ENCODE data around the gene ADORA1. TPM values are rescaled to one million over a fixed set of nuclear protein-coding genes. Genes with fewer than 3 reads are reported as not detected.
A peak's percentile ranks its signal among the peaks of the same experiment; 100 is the strongest.

The ADORA1 gene
- total and polyA plus RNA-seq, 4 donors, result 0.71 to 2.5 TPM; not detected in 2

GRCh38 chr1:203114202-203114601 is 13.3 kb upstream of the ADORA1 start:
- Histone ChIP-seq H3K27me3 (ENCODE audit: control insufficient read depth in 1 of 2, insufficient read depth in 2 of 2, low read length in 1 of 2) (peaks cover 0 to 3% of the 10 kb centered on the region in 2 donors), H3K4me1 (ENCODE audit: control insufficient read depth in 1 of 2, insufficient read depth in 2 of 2, low read length in 2 of 2) (no peaks in the 10 kb centered on the region), H3K9me3 (ENCODE audit: control insufficient read depth, low read length) (no peaks in the 10 kb centered on the region), H3K27ac (ENCODE audit: low read depth in 1 of 2, low read length in 2 of 2) (no peak overlapping the region), H3K36me3 (ENCODE audit: control insufficient read depth in 1 of 2, insufficient read depth in 2 of 2, low read length in 1 of 2) (no peaks in the 10 kb centered on the region), H3K4me3 (ENCODE audit: low read length in 2 of 2) (no peak overlapping the region)
- DNase-seq (no peak), ATAC-seq (ENCODE audit: low FRiP score) (no peak)
- WGBS, 2 donors, result 67 to 68% methylated on average over 7 of the region's 7 CpGs
- intact Hi-C loops (cut with DNase I), result no loop called here

- Histone ChIP-seq H3K36me3 (ENCODE audit: control insufficient read depth in 1 of 2, insufficient read depth in 2 of 2, low read length in 1 of 2) (no peaks in the 10 kb centered on the region), H3K9me3 (ENCODE audit: control insufficient read depth, low read length) (no peaks in the 10 kb centered on the region), H3K4me3 (ENCODE audit: low read length in 2 of 2) (no peak overlapping the region), H3K27me3 (ENCODE audit: control insufficient read depth in 1 of 2, insufficient read depth in 2 of 2, low read length in 1 of 2) (peaks cover 0 to 3% of the 10 kb centered on the region in 2 donors), H3K27ac (ENCODE audit: low read depth in 1 of 2, low read length in 2 of 2) (no peak overlapping the region), H3K4me1 (ENCODE audit: control insufficient read depth in 1 of 2, insufficient read depth in 2 of 2, low read length in 2 of 2) (no peaks in the 10 kb centered on the region)
- WGBS, 2 donors, result 53 to 56% methylated on average over 10 of the region's 10 CpGs
- DNase-seq (no peak), ATAC-seq (ENCODE audit: low FRiP score) (no peak)
- intact Hi-C loops (cut with DNase I), result loop anchor here in 1 of 2 donors (5.0 kb wide), 1 partner anchor 101 kb away; no protein-coding TSS in a partner anchor
Observed at GRCh38 chr1:203116091-203116820, 11.3 kb upstream of the ADORA1 start.

DNA sequence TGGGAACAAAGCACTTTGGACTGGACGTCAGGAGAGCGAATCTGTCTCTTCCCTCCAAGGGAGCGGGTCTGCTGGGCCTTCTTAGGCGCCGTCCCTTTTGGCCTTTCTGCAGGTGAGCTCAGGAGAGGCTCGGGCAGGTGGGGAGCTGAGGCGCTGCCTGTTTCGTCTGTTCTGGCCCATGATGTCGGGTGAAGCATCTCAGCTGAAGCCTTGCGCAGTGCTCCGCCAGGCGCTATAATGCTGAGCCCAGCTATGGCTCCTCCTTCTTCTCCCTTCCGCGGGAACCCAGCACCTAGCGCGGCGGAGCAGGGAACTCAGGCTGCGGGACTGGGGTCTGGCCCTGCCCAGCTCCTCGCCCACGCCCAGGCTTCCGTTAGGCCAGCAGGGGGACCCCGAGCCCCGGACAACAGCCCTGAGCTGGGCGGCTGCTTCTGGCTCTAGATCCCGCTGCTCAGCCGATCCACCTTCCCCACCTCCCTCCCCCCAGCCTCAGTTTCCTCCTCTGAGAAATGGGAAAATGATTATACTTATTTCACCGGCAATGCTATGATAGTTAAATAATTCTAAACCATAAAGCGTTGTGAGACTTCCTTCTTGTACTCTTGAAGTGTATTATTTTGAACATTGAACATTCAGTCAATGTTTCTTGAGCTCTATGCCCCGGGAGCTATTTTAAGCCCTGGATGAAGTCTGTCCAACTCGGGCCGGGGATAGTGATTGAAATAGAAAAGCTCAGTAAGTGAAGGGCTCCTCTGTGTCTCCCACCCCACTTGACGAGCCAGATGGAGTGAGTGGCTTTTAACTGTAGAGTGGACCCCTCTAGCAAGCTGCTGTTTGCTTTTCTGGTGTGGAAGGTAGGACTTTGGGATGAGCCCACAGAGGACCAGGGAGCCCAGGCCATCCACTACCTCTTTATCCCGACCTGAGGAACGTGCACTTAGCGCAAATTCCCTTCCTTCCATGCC is 9.6 kb upstream of the ADORA1 start:
- intact Hi-C loops (cut with DNase I), result loop anchor here (1.0 to 5.0 kb wide), 2 partner anchors 99 kb away; no protein-coding TSS in a partner anchor
- WGBS, 2 donors, result 16% methylated on average over 35 of the region's 35 CpGs
- Histone ChIP-seq H3K36me3 (ENCODE audit: control insufficient read depth in 1 of 2, insufficient read depth in 2 of 2, low read length in 1 of 2) (no peaks in the 10 kb centered on the region), H3K27ac (ENCODE audit: low read depth in 1 of 2, low read length in 2 of 2) (no peak overlapping the region), H3K27me3 (ENCODE audit: control insufficient read depth in 1 of 2, insufficient read depth in 2 of 2, low read length in 1 of 2) (no peaks in the 10 kb centered on the region), H3K4me3 (ENCODE audit: low read length in 2 of 2) (no peak overlapping the region), H3K9me3 (ENCODE audit: control insufficient read depth, low read length) (no peaks in the 10 kb centered on the region), H3K4me1 (ENCODE audit: control insufficient read depth in 1 of 2, insufficient read depth in 2 of 2, low read length in 2 of 2) (no peaks in the 10 kb centered on the region)
- ATAC-seq (ENCODE audit: low FRiP score) (peak; percentile 88), DNase-seq (peak; percentile 77 to 92)

GRCh38 chr1:203120325-203121153 is 7.0 kb upstream of the ADORA1 start:
- Histone ChIP-seq H3K4me3 (ENCODE audit: low read length in 2 of 2) (no peak overlapping the region), H3K27me3 (ENCODE audit: control insufficient read depth in 1 of 2, insufficient read depth in 2 of 2, low read length in 1 of 2) (no peaks in the 10 kb centered on the region), H3K27ac (ENCODE audit: low read depth in 1 of 2, low read length in 2 of 2) (no peak overlapping the region), H3K9me3 (ENCODE audit: control insufficient read depth, low read length) (no peaks in the 10 kb centered on the region), H3K36me3 (ENCODE audit: control insufficient read depth in 1 of 2, insufficient read depth in 2 of 2, low read length in 1 of 2) (no peaks in the 10 kb centered on the region), H3K4me1 (ENCODE audit: control insufficient read depth in 1 of 2, insufficient read depth in 2 of 2, low read length in 2 of 2) (no peaks in the 10 kb centered on the region)
- WGBS, 2 donors, result 79 to 81% methylated on average over 7 of the region's 7 CpGs
- intact Hi-C loops (cut with DNase I), result no loop called here
- ATAC-seq (ENCODE audit: low FRiP score) (no peak), DNase-seq (no peak)

- no peak overlapping the region for H3K27ac ChIP-seq (ENCODE audit: low read depth in 1 of 2, low read length in 2 of 2)
- no peaks in the 10 kb centered on the region for H3K27me3 ChIP-seq (ENCODE audit: control insufficient read depth in 1 of 2, insufficient read depth in 2 of 2, low read length in 1 of 2)
- H3K36me3 ChIP-seq (ENCODE audit: control insufficient read depth in 1 of 2, insufficient read depth in 2 of 2, low read length in 1 of 2), result no peaks in the 10 kb centered on the region
- no peaks in the 10 kb centered on the region for H3K4me1 ChIP-seq (ENCODE audit: control insufficient read depth in 1 of 2, insufficient read depth in 2 of 2, low read length in 2 of 2)
- H3K4me3 ChIP-seq (ENCODE audit: low read length in 2 of 2), result no peak overlapping the region
- no peak for ATAC-seq (ENCODE audit: low FRiP score)
- WGBS, 2 donors, result 72 to 75% methylated on average over 11 of the region's 11 CpGs
- intact Hi-C loops (cut with DNase I), result no loop called here
- H3K9me3 ChIP-seq (ENCODE audit: control insufficient read depth, low read length), result no peaks in the 10 kb centered on the region
- DNase-seq, result no peak
Observed at GRCh38 chr1:203121186-203122015, 6.1 kb upstream of the ADORA1 start.

DNA sequence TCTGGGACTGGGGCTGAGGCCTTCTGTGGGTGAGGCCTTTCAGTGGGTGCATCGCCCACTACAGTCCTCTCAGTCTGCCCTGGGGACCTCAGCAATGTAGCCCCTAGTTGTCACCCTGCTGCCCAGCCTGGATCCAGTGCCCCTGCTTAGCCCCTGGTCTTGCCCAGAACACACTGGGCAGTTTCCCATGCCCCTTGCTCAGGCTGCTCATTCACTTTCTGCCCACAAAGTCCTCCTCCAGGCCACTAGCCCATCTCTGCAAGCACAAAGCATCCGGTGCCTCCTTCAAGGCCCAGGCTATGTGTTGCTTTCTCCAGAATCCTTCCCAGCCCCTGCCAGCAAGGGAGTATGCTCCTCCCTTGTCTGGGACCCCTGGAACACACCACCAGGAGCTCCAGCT is 5.4 kb upstream of the ADORA1 start:
- no peaks in the 10 kb centered on the region for H3K27me3 ChIP-seq (ENCODE audit: control insufficient read depth in 1 of 2, insufficient read depth in 2 of 2, low read length in 1 of 2)
- no peaks in the 10 kb centered on the region for H3K4me1 ChIP-seq (ENCODE audit: control insufficient read depth in 1 of 2, insufficient read depth in 2 of 2, low read length in 2 of 2)
- WGBS, 2 donors, result 94 to 96% methylated on average over 2 of the region's 2 CpGs
- ATAC-seq (ENCODE audit: low FRiP score), result no peak
- intact Hi-C loops (cut with DNase I), result no loop called here
- H3K36me3 ChIP-seq (ENCODE audit: control insufficient read depth in 1 of 2, insufficient read depth in 2 of 2, low read length in 1 of 2), result no peaks in the 10 kb centered on the region
- H3K9me3 ChIP-seq (ENCODE audit: control insufficient read depth, low read length), result no peaks in the 10 kb centered on the region
- no peak for DNase-seq
- H3K27ac ChIP-seq (ENCODE audit: low read depth in 1 of 2, low read length in 2 of 2), result no peak overlapping the region
- H3K4me3 ChIP-seq (ENCODE audit: low read length in 2 of 2), result no peak overlapping the region

- Histone ChIP-seq H3K27me3 (ENCODE audit: control insufficient read depth in 1 of 2, insufficient read depth in 2 of 2, low read length in 1 of 2) (no peaks in the 10 kb centered on the region), H3K4me3 (ENCODE audit: low read length in 2 of 2) (no peak overlapping the region), H3K9me3 (ENCODE audit: control insufficient read depth, low read length) (no peaks in the 10 kb centered on the region), H3K27ac (ENCODE audit: low read depth in 1 of 2, low read length in 2 of 2) (no peak overlapping the region), H3K36me3 (ENCODE audit: control insufficient read depth in 1 of 2, insufficient read depth in 2 of 2, low read length in 1 of 2) (no peaks in the 10 kb centered on the region), H3K4me1 (ENCODE audit: control insufficient read depth in 1 of 2, insufficient read depth in 2 of 2, low read length in 2 of 2) (no peaks in the 10 kb centered on the region)
- intact Hi-C loops (cut with DNase I), result no loop called here
- no peak for ATAC-seq (ENCODE audit: low FRiP score)
- no peak for DNase-seq
- 57 to 74% methylated on average over 5 of the region's 5 CpGs for WGBS, 2 donors
Observed at GRCh38 chr1:203124011-203124410, 3.5 kb upstream of the ADORA1 start.

Data from aorta (tissue), 5 donors.